T-helper 2 cell (primary cell): Measurements from ENCODE around the gene UHRF1.
"Not testable (repeated sequence)": the region's sequence is repeated elsewhere in the genome, so short reads cannot be mapped to it uniquely, and the experiment has no call there.

ENCODE experiments used
- DNase-seq, 5 experiments: peaks; one replicate each; pipeline versions ENCODE4 v3.0.0 to v3.0.0-alpha.2; 2012 to 2022
- total RNA-seq, 2 donors: gene quantifications; one replicate each; lab custom pipeline; 2026; lab: John Stamatoyannopoulos, UW

Gene UHRF1
- total RNA-seq, result 4.7 to 5.8 reads per million in 2 donors

DNA sequence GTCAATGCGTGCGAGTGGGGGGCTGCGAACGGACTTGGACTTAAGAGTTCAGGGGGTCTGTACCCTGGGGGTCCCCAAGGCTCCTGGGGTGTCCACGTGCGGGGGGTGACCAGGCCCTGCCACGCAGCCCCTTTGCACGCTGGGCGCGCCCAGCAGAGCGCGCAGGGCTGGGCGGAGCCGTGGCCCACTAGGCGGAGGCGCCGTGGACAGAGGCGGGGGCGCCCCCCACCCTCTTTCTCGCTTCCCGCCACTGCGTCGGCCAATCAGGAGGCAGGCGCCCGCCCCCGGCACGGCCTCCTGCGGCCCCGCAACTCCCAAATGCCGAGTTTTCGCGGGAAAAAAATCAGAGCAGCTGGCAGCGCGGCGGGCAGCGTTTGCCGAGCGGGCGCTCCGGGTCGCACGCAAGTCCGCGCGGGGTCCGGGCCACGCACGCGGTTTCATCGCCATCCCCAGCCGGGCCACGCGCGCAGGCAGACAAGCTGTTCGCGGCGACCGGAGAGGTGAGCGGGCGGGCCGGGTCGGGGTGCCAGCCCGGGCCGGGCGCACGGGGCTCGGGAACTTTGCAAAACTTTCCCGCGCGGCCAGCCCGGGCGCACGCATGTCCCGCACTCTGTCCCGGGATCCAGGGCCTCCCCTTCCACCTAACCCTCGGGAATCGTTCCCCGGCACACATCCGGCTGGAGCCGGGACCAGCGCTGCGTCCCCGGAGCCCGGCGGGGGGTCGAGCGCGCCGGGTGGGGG lies at the start of gene UHRF1:
Gene UHRF1 (plus strand): TSS at position 346 of the 741 bp plus-strand sequence. CDS start 1,385 bp downstream, outside the sequence.
- DNase-seq, result peak in 2 of 5 experiments; percentile 24 to 84

DNA sequence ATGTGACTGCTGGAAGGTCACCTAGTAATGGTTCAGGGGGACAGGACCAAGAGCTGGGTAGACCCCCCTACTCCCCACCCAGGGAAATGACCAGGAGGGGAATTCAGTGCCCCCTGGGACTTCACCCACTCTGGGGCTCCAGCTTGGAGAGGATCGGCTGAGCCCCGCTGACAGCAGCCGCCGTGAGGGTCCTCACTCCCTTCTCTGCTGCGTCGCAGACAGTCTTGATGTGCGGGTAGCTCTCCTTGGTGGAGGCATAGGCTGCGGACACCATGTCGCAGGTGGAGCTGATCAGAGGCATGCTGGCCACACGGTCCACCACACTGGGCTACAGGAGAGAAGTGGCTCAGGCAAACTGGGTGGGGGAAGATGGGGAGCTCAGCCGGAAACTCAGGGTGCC lies 49.6 kb upstream of the UHRF1 start:
- no peak for DNase-seq

DNA sequence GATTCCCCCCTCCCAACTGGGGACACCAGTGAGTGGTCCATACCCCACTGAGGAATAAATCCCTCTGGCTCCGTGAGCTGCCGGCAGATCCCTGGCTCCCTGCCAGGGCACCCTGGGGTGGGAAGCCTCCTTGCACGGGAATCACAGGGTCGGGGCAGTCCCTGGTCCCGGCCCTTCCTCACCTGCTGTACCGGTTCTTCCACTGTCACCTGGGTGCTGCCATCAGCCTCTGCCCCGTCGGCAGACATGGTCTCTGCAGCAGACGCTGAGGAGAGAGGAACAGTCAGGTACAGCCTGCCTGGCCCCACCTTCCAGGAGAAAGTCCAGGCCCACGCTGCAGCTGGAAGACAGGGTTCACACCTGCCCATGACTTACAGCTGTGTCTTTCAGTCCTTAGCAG lies 48.2 kb upstream of the UHRF1 start:
- DNase-seq, result no peak

DNA sequence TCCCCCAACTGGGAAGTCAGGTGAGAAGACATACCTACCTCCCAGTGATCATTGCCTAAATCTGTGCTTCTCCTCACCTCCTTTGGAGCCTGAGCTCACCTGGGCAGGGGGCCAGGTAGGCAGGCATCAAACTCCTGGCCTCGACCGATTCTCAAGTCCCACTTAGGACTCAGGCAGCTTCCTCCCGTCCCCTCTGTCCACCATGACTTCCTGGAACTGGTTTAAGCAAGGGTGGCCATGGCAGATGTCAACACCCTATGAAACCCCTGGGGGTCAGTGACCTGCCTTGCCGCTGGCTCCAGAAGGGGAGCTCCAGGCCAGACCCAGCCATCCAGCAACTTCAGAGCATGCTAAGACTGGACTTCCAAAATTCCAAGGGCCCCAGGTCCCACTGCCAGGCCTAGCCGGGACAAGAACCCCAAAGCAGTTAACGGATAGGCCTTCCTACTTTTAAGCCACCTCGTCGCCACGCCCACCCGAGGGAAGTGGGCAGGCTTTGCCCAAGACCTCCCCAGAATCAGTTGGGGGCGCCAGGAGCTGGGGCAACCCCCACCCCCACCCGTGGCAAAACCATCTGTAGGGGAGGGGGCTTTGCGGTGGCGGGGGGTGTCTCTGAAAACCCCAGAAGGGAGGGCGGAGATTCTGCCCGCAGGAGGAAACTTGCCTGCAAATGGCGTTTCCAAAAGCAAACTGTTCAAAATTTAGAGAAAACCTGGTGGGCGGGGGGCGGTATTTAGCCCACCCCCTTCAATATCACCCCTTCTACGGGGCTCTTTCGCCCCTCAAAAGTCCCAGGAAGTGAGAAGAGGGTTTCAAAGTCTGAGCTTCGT lies 42.5 kb upstream of the UHRF1 start:
- DNase-seq, result peak; percentile 14 to 58 (median 31)

DNA sequence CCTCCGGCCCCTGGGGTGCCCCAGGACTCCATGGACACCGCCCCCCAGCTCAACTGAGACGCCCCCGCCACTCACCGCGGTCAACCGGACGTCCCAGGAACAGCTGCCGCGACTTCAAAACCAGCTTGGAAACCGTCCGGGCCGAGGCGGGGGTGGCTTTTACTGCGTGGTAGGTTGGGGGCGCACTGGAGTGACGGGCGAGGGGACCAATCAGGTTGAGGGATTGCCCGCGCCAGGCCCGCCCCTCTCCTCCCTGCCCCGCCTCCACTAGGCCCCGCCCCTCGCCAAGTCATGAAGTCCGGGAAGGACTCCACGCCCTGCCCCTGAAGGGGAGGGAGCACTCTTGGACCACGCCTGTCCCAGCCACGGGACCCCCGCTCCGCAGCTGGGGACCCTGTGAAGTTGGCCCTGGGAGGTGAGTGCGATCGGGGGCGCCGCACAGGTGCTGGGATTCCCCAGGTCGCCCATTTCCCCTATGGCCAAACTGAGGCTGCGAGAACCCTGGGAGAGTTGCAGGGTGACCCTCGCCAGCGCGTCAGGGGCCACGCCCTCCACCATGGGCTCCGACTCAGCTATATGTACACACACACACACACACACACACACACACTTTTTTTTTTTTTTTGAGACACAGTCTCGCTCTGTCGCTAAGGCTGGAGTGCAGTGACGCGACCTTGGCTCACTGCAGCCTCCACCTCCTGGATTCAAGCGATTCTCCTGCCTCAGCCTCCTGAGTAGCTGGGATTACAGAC lies 41.6 kb upstream of the UHRF1 start, which contains the start of gene PLIN3:
Gene PLIN3 (minus strand): TSS at position 134 of the 752 bp plus-strand sequence. CDS start 6,273 bp downstream, outside the sequence.
- peak; percentile 67 to 92 (median 87) for DNase-seq

DNA sequence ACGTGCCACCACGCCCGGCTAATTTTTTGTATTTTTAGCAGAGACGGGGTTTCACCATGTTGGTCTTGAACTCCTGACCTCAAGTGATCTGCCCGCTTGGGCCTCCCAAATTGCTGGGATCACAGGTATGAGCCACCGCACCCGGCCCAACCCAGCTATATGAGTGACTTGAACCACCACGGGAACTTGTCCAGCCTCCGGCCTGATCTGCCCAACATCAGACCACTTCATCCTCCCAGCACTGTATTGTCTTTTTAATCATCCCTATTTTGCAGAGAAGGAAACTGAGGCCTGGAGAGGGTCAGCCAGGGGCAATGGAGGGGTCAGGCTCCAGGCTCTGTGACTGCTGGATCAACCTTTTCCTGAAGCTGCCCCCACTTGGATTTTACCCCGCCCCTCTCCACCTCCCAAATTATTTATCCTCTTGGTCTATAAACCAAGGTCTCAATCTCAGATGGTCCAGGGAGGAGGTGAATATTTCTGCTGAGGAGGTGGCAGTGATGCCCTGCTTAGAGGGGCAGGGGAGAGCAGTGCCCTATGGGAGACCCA lies 40.9 kb upstream of the UHRF1 start:
- no peak for DNase-seq

DNA sequence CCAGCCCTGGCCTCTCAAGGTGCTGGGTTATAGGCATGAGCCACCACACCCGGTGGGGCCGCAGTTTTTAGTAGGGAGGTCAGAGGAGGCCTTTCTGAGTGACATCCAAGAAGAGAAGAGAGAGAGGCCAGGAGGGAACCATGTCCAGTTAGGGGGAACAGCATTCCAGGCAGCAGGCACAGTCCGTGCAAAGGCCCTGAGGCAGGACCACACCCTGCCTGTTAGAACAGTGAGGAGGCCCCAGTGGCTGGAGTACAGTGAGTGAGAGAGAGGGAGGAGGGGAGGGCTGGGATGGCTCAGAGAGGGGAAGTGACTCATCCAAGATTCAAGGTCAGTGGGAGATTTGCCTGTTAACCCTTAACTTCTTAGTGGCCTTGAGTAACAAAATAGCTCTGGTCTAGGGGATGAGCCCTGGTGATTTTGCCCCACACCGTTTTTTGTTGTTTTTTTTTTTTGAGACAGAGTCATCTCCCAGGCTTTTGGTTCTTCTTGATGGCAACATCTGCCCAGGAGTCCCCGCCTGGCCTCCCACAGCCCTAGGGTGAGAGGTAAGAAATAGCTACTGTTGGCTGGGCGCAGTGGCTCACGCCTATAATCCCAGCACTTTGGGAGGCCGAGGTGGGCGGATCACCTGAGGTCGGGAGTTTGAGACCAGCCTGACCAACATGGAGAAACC lies 39.1 kb upstream of the UHRF1 start:
- no peak for DNase-seq

DNA sequence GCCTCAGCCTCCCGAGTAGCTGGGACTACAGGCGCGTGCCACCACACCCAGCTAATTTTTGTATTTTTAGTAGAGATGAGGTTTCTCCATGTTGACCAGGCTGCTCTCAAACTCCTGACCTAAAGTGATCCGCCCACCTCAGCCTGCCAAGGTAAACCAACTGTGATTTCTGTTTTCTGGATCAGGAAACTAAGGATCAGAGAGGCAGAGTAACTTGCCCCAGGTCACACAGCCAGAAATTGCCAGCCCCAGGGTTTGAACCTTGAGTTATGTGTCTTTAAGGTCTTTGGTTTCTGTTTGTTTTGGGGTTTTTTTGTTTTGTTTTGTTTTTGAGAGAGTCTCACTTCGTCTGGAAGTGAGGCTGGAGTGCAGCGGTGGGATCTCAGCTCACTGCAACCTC lies 37.6 kb upstream of the UHRF1 start:
- no peak for DNase-seq

DNA sequence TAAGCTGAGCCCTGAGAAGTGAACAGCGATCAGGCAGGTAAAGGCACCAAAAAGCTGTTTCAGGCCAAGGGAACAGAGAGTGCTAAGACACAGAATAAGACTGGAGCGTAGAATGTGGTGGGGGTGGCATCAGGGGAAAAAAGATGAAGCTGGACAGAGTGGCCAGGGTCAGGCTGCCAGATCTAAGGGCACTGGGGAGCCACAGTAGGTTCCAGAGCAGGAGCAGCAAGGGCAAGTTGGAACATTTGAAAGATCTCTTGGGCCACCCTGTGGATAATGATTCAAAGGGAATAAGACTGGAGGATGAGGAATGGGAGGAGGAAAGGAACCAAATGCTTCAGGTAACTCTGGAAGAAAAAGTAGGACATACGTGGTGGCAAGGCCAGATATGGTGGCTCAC lies 35.4 kb upstream of the UHRF1 start:
- no peak for DNase-seq

DNA sequence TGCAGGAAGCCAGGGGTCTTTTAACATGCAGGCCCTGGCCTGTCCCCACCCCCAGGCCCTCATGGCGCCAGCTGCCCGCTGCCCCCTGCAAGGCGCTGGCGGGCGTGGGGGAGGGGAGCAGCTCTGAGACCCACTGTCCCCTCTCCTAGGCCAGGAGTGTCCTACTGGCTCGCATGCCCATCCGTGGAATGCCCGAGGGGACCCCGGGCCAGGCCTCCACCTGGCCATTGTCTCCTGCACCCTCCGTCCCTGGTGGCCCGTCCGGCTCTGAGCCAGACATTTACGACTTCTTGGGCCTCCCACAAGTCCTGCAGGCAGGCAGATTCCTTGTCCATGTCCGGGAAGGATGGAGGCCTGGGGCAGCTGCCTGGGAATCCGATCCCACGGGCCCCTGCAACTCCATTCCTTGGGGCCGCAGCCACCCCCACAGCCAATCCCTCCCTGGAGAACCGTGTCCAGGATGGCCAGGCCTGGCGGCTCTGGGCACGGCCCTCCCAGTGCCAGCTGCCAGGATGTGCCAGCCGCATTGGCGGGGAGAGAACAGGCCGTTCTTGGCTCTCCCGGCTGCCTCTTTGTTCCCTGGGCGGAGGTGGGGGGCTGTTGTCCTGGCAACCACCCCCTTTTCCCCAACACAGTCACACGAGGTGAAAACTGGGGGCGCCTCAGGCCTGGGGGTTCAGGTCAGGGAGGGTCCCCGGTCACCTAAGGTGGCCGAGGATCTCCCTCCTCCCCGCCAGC lies 31.4 kb upstream of the UHRF1 start:
- no peak for DNase-seq

DNA sequence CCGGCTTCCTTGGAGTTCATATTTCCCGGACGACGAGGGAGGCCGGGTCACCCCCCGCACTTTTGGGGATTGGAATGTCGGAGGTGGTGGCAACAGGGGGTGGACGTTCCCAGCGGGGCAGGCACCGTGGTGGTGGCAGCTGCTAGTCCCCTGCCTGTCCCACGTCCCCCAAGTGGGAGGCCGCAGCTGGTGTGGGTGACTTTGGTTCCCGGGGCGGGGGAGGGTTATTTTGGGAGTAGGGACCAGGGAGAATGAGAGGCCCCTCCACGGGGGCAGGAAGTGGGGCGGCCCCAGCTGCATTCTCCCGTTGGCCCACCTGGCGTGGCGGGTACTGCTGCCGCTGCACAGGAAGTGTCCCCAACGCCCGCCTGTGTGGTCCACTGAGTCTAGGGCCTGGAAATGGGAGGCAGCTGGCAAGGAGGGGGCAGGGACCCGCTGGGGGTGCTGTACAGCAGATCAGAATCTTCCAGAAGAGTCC lies 30.8 kb upstream of the UHRF1 start:
- DNase-seq, result no peak

DNA sequence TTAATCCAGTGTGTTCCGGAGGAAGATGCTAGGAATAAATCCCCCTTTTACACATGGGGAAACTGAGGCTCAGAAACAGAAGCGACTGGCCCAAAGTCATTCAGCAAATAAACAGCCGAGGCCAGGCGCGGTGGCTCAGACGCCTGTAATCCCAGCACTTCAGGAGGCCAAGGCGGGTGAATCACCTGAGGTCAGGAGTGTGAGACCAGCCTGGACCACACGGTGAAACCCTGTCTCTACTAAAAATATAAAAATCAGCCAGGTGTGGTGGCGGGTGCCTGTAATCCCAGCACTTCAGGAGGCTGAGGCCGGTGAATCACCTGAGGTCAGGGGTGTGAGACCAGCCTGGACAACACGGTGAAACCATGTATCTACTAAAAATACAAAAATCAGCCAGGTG lies 30.3 kb upstream of the UHRF1 start:
- no peak for DNase-seq

DNA sequence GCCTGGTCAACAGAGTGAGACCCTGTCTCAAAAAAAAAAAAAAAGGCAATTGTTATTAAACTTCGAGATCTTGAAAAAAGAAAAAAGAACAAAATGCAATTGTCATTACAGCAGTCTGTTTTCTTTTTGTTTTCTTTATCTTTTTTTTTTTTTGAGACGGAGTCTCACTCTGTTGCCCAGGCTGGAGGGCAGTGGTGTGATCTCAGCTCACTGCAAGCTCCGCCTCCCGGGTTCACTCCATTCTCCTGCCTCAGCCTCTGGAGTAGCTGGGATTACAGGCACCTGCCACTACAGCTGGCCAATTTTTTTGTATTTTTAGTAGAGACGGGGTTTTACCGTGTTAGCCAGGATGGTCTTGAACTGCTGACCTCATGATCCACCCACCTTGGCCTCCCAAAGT lies 26.4 kb upstream of the UHRF1 start:
- not testable (repeated sequence) for DNase-seq

DNA sequence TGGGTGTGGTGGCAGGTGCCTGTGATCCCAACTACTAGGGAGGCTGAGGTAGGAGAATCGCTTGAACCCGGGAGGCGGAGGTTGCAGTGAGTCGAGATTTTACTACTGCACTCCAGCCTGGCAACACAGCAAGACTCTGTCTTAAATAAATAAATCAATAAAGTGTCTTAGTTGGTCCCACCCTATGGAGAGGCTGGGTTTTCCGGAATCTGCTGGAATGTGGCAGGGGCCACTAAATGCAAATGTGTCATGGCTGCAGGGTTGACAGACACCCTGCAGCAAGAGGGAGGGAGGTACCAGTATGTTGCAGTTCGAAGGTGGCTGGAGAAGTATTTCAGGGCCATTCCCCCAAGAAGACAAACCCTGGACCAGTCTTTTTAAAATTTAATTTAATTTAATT lies 24.3 kb upstream of the UHRF1 start:
- not testable (repeated sequence) for DNase-seq

DNA sequence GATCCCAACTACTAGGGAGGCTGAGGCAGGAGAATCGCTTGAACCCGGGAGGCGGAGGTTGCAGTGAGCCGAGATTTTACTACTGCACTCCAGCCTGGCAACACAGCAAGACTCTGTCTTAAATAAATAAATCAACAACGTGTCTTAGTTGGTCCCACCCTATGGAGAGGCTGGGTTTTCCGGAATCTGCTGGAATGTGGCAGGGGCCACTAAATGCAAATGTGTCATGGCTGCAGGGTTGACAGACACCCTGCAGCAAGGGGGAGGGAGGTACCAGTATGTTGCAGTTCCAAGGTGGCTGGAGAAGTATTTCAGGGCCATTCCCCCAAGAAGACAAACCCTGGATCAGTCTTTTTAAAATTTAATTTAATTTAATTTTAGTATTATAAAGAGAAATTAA lies 21.5 kb upstream of the UHRF1 start:
- not testable (repeated sequence) for DNase-seq

DNA sequence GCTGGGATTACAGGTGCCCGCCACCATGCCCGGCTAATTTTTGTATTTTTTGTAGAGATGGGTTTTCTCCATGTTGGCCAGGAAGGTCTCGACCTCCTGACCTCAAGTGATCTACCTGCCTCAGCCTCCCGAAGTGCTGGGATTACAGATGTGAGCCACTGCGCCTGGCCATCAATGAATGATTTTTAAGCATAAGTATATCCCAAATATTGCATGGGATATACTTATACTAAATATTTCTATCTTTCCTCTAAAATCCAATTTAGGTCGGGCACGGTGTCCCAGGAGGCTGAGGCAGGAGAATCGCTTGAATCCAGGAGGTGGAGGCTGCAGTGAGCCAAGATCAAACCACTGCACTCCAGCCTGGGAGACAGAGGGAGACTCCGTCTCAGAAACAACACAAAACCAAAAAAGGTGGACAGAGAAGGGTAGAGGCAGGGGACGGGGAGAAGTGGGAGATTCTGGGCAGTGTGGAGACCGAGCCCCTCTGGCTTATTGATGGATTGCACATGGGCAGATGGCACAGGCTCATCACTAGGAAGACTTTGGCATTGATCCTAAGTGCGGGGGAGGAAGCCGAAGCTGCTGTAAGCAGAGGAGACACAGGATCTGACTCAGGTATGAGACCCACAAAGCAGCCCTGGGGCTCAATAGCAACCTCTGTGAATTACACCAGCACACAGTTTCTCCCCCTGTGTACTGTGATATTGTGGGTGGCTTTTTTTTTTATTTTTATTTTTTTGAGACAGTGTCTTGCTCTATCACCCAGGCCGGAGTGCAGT lies 20.1 kb upstream of the UHRF1 start:
- no peak for DNase-seq

DNA sequence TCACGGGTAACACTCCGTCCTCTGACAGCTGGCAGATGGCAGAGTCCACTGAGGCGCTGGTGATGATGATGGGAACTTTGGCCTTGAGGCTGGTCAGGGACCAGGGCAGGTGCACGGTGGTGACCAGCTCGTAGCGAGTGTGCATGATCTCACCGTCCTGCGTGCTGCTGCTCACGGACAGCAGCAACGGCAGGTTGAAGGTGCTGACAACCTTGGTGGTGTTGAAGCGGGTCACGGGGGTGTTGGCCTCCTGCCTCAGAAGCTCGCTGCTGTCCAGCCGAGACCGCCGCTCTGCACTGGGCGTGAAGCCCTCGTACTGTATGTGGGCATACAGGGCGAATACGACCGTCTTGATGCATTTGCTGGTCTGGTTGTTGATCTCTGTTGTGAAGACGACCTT lies 18.2 kb upstream of the UHRF1 start:
- no peak for DNase-seq

DNA sequence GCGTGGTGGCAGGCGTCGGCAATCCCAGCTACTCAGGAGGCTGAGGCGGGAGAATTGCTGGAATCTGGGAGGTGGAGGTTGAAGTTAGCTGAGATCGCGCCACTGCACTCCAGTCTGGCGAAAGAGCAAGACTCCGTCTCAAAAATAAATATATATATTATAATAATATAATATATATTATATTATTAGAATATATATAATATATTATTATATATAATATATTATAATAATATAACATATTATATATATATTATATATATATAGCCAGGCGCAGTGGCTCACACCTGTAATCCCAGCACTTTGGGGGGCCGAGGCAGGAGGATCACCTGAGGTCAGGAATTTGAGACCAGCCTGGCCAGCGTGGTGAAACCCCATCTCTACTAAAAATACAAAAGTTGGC lies 16.3 kb upstream of the UHRF1 start:
- DNase-seq, result not testable (repeated sequence)

DNA sequence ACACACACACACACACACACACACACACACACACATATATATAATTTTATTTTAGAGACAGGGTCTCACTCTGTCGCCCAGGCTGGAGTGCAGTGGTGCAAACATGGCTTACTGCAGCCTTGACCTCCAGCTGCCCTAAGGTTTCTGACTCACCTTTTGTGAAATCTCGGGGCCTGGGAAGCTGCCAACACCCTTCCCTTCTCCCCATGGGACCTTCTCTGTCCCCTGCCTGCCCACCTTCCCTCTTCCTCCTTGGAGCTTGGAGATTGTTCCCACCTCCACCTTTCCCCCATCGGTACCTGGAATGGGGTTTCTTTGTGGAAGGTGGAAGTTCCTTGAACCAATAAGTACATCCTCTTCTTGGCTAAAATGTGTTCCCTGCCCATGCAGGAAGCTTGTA lies 12.9 kb upstream of the UHRF1 start:
- DNase-seq, result no peak

DNA sequence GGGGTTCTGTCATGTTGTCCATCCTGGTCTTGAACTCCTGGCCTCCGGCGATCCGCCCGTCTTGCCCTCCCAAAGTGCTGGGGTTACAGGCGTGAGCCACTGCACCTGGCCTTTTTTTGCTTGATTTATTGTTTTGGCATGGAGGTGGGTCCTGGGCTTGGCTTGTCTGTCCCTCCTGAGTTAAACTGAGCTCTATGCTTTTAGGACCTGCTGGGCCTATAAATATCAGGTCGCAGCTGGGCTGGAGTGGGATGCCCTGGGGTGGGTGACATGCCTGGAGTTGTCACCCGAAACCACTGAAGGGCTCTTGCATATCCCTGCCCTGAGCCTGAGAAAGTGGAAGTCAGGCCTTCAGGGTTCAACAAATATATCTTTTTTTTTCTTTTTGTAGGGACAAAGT lies 12.2 kb upstream of the UHRF1 start:
- DNase-seq, result no peak
